ENCODE data around the gene EPB41L4A. TPM values are rescaled to one million over a fixed set of nuclear protein-coding genes. Genes with fewer than 3 reads are reported as not detected.

EPB41L4A gene
- total RNA-seq, 2 donors from 2014 or later, result 9.7 to 12.2 TPM

DNA sequence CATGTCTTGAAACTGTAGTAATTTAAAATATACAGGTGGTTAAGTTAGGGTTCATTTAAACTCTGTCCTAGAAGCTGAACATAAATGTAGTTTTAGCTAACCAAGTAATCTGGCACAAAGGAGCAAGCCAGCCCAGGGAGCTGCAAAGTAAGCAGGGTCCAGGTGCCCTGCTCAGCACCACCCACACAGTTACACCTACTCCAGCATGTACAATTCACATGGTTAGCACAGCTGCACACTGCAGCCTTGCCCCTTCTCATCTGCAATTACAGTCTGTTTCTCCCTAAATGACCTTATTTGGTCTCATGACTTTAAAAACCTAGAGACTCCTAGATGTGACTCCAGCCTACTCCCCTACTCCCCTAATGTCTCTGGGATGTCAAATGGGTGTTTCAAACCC, 128.4 kb downstream of the EPB41L4A start:
- ATAC-seq (ENCODE audit: insufficient number of reproducible peaks, low FRiP score, low read depth), result no peak
- H3K27me3 ChIP-seq (replicated peaks; ENCODE audit: insufficient read depth), result no peaks in the 10 kb centered on the region

DNA sequence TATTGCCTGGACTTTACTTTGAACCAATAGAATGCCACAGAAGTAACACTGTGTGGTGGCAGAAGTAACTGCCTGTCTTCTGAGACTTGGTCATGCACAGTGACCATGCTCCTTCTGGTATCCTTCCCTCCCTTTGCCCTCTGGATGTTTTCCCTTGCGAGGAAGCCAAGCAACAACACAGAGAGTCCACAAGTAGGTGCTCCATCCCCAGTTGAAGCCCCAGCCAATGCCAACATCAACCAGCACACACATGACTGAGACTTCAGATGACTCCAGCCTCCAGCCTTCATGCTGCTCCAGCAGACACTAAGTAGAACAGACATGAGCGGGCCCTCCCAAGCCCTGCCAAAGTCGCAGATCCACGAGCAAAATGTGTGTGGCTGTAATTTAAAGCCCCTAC, 129.6 kb downstream of the EPB41L4A start:
- Histone ChIP-seq H3K36me3 (no peaks in the 10 kb centered on the region), H3K4me3 (no peak overlapping the region), H3K27ac (no peak overlapping the region), H3K27me3 (replicated peaks; ENCODE audit: insufficient read depth) (no peaks in the 10 kb centered on the region), H3K4me1 (ENCODE audit: control insufficient read depth in 1 of 2, low read depth in 2 of 2) (no peaks in the 10 kb centered on the region), H3K9me3 (no peaks in the 10 kb centered on the region)
- TF ChIP-seq, protein P1, sequence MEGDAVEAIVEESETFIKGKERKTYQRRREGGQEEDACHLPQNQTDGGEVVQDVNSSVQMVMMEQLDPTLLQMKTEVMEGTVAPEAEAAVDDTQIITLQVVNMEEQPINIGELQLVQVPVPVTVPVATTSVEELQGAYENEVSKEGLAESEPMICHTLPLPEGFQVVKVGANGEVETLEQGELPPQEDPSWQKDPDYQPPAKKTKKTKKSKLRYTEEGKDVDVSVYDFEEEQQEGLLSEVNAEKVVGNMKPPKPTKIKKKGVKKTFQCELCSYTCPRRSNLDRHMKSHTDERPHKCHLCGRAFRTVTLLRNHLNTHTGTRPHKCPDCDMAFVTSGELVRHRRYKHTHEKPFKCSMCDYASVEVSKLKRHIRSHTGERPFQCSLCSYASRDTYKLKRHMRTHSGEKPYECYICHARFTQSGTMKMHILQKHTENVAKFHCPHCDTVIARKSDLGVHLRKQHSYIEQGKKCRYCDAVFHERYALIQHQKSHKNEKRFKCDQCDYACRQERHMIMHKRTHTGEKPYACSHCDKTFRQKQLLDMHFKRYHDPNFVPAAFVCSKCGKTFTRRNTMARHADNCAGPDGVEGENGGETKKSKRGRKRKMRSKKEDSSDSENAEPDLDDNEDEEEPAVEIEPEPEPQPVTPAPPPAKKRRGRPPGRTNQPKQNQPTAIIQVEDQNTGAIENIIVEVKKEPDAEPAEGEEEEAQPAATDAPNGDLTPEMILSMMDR (IDR thresholded peaks at IDR 0.05), result no peak
- DNase-seq (ENCODE audit: low spot score) (no peak), ATAC-seq (ENCODE audit: insufficient number of reproducible peaks, low FRiP score, low read depth) (no peak)

More for the DNA sequence above, 128.4 kb downstream of the EPB41L4A start:
- DNase-seq (ENCODE audit: low spot score), result no peak
- TF ChIP-seq, protein P1 (IDR thresholded peaks at IDR 0.05), result no peak
- Histone ChIP-seq H3K9me3 (no peaks in the 10 kb centered on the region), H3K4me1 (ENCODE audit: control insufficient read depth in 1 of 2, low read depth in 2 of 2) (no peaks in the 10 kb centered on the region), H3K4me3 (no peak overlapping the region), H3K27ac (no peak overlapping the region), H3K36me3 (no peaks in the 10 kb centered on the region)

DNA sequence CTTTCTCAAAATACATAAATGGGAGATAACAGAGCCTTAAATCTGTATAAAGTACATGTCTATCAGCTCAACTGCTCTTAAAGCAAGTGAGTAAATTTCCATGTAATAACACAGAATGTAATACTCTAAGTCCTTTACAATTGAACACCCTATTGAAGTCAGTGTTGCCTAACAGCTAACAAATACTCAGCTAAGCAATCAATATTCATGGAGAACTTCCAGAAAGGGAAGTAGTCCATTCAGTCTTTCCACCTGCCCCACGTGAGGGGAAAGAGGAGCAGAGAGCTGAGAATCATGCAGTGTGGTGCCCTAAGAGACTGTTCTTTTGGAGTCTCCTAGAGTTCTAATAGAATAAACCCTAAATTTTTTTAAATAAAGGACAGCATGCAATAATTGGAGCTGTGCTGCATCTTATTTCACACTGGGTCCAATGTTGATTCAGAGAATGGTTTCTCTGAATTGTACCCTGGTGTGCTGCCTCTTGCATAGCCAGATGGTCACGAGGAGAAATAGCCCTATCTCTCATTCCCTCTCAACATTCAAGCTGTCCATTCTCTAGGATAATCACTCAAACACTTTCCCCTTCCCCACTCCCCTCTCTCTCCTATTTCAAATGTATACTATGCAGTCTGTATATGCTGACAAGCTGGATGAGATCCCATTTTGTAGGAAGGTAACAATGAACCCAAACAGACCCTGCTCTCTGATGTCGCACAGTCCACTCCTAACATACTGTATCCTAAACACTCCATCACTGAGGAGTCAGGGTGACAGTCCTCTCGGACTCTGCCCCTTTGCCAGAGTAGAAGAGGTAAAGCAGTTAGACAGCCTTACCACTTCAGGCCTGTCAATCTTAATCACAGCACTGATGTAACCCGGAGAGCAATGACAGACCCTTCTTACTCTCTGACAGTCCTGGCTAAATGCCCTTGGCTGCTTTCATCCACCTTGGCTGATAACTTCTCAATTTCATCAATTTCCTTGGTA, 134.8 kb downstream of the EPB41L4A start:
- TF ChIP-seq, protein P1 (IDR thresholded peaks at IDR 0.05), result no peak
- Histone ChIP-seq H3K4me3 (no peak overlapping the region), H3K27ac (no peak overlapping the region), H3K4me1 (ENCODE audit: control insufficient read depth in 1 of 2, low read depth in 2 of 2) (no peaks in the 10 kb centered on the region), H3K27me3 (replicated peaks; ENCODE audit: insufficient read depth) (no peaks in the 10 kb centered on the region), H3K36me3 (no peaks in the 10 kb centered on the region), H3K9me3 (no peaks in the 10 kb centered on the region)
- DNase-seq (ENCODE audit: low spot score), result no peak
- ATAC-seq (ENCODE audit: insufficient number of reproducible peaks, low FRiP score, low read depth), result no peak

- Histone ChIP-seq H3K9me3 (no peaks in the 10 kb centered on the region), H3K36me3 (no peaks in the 10 kb centered on the region), H3K27me3 (replicated peaks; ENCODE audit: insufficient read depth) (no peaks in the 10 kb centered on the region), H3K4me3 (no peak overlapping the region), H3K4me1 (ENCODE audit: control insufficient read depth in 1 of 2, low read depth in 2 of 2) (no peaks in the 10 kb centered on the region), H3K27ac (no peak overlapping the region)
- DNase-seq (ENCODE audit: low spot score), result no peak
- no peak for ATAC-seq (ENCODE audit: insufficient number of reproducible peaks, low FRiP score, low read depth)
- TF ChIP-seq, protein P1 (IDR thresholded peaks at IDR 0.05), result no peak
These were observed 136.0 kb downstream of the EPB41L4A start for GRCh38 chr5:112283034-112283582.

DNA sequence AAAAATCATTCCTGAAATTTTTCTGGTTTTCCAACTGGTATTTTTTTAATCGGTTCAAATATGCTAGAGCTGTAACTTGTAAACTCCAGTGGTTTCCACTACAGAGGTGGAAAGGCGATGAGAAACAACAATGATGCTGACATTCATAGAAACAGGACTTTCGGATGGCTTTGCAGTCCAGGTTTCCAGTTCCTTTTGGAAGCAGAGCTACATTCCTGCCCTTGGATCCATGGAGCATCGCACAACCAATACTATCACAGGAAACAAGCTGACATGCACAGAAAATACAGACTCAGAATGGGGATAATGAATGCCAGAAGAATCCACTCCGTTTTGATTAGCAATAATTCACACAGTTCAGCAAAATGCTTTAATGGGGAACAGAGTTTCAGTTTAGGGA, 140.0 kb downstream of the EPB41L4A start:
- Histone ChIP-seq H3K27ac (no peak overlapping the region), H3K27me3 (replicated peaks; ENCODE audit: insufficient read depth) (no peaks in the 10 kb centered on the region), H3K4me3 (no peak overlapping the region), H3K36me3 (no peaks in the 10 kb centered on the region), H3K4me1 (ENCODE audit: control insufficient read depth in 1 of 2, low read depth in 2 of 2) (no peaks in the 10 kb centered on the region), H3K9me3 (no peaks in the 10 kb centered on the region)
- DNase-seq (ENCODE audit: low spot score) (no peak), ATAC-seq (ENCODE audit: insufficient number of reproducible peaks, low FRiP score, low read depth) (no peak)
- TF ChIP-seq, protein P1 (IDR thresholded peaks at IDR 0.05), result no peak

Data from thoracic aorta (tissue), 2 donors.